HG02798 (cell line): Measurements from ENCODE around the gene DNMT3B.
"Not testable (repeated sequence)": the region's sequence is repeated elsewhere in the genome, so short reads cannot be mapped to it uniquely, and the experiment has no call there.

ENCODE experiments used
- ATAC-seq: cut with Tn5 transposase; IDR thresholded peaks from one replicate; pipeline ENCODE4 v1.9.1; 2021; ENCODE audit warnings: mild to moderate bottlenecking; ENCODE audit not compliant: unreplicated experiment, poor library complexity

The DNMT3B gene

DNA sequence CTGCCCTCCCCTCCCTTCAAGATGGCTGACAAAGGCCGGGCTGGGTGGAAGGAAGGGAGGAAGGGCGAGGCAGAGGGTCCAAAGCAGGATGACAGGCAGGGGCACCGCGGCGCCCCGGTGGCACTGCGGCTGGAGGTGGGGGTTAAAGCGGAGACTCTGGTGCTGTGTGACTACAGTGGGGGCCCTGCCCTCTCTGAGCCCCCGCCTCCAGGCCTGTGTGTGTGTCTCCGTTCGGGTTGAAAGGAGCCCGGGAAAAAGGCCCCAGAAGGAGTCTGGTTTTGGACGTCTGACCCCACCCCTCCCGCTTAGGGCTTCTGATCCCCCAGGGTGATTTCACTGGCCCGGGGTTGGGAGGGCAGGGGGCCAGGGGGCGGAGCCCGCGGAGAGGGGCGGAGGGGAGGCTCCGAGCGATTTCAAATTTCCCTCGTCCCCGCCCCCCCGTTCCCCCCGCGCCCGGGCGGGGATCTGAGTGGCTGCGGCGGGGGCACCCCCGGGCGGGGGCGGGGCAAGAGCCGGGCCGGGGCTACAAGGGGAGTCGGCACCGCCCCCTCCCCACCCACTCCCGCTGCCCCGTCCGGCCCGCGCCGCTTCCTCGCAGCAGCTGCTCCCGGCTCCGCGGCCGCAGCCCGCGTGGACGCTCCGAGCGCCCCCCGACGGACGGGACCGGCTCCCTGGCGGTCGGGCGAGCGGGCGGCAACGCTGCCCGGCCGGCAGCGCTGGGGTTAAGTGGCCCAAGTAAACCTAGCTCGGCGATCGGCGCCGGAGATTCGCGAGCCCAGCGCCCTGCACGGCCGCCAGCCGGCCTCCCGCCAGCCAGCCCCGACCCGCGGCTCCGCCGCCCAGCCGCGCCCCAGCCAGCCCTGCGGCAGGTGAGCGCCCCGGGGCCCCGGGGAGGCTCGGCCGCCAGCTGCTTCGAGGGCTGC, at the start of gene DNMT3B:
Gene DNMT3B, plus strand, starts transcription at position 555 of the 923 bp plus-strand sequence. CDS start 17,939 bp downstream, outside the sequence.
- peak; percentile 74 for ATAC-seq

DNA sequence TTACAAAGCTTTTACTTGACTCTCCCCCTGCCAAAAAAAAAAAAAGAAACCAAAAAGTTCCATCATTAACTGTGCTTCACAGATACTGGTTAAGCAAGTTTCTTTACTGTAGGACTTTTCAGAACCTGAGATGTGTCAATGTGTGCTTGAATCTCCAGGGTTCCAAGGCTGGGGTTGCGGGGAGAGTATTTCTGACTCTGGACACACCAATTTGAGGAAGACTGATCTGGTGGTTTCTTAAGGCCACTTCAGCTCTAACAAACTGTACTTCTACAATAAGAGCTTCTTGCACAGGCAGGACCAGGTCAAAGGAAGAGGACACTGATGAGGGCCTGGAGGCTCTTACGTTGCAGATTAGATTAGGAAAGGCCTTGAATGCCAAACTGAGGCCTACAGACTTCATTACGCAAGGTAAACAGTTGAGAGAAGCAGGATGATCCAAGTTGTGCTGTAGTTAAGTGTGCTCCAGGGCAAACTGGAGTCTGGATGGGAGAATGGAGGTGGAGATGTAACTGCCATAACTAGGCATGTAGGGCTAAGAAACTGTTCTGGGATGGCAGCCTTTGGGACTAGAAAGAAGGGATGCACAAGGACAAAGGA, 43.3 kb upstream of the DNMT3B start:
- ATAC-seq, result no peak

DNA sequence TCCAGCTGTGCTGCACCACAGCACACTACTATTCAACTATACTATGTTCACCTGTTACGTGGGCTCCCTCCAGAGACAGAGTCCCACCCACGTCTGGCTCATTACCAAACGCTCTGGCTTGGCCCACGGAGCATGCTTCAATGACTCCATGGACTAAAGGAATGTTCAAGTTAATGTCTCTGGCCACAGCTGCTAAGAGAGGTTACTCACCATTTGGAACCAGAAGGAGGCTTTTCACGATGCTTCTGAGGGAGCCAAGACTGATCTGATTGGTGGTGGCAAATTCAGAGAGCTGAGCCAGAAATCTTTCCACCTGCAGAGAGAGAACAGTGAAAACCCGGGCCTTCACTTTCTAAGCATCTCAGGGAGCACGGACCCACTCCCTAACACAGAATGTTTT, 34.5 kb upstream of the DNMT3B start:
- no peak for ATAC-seq

GRCh38 chr20:32728435-32728834, 33.8 kb upstream of the DNMT3B start:
- ATAC-seq, result not testable (repeated sequence)

DNA sequence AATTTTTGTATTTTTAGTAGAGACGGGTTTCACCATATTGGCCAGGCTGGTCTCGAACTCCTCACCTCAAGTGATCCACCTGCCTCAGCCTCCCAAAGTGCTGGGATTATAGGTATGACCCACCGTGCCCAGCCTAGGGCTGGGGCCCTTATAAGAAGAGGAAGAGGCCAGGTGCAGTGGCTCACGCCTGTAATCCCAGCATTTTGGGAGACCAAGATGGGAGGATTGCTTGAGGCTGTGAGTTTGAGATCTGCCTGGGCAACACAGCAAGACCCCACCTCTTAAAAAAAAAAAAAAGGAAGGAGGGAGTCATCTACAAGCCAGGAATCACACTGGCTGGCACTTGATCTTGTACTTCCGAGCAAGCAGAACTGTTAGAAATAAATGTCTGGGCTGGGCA, 32.9 kb upstream of the DNMT3B start:
- not testable (repeated sequence) for ATAC-seq

GRCh38 chr20:32731882-32732266, 30.3 kb upstream of the DNMT3B start:
- no peak for ATAC-seq

DNA sequence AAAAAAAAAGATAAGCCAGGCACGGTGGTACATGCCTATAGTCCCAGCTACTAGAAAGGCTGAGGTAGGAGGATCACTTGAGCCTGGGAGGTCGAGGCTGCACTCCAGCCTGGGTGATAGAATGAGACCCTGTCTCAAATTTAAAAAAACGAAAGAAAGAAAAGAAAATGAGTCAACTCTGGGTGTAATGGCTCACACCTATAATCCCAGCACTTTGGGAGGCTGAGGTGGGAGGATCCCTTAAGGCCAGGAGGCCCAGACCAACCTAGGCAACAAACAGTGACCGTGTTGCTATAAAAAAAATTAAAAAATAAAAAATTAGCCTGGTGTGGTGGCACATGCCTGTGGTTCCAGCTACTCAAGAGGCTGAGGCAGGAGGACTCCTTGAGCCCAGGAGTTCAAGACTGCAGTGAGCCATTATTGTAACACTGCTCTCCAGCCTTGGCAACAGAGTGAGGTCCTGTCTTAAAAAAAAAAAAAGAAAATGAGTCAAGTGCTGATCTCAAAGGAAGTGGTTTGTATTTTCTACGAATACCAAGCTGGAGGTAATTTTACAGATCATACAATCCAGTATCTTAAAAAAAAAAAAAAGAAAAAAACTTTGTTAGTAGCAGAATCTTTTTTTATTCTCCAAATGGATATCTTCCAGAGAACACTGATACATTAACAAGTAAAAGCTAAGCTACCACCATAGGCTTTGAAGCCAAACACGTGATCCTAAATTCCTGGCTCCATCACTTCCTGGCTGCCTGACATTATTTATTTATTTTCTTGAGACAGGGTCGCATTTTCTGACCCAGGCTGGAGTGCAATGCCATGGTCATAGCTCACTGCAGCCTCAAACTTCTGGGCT, 24.6 kb upstream of the DNMT3B start:
- no peak for ATAC-seq

GRCh38 chr20:32741151-32741550, 21.0 kb upstream of the DNMT3B start:
- no peak for ATAC-seq

DNA sequence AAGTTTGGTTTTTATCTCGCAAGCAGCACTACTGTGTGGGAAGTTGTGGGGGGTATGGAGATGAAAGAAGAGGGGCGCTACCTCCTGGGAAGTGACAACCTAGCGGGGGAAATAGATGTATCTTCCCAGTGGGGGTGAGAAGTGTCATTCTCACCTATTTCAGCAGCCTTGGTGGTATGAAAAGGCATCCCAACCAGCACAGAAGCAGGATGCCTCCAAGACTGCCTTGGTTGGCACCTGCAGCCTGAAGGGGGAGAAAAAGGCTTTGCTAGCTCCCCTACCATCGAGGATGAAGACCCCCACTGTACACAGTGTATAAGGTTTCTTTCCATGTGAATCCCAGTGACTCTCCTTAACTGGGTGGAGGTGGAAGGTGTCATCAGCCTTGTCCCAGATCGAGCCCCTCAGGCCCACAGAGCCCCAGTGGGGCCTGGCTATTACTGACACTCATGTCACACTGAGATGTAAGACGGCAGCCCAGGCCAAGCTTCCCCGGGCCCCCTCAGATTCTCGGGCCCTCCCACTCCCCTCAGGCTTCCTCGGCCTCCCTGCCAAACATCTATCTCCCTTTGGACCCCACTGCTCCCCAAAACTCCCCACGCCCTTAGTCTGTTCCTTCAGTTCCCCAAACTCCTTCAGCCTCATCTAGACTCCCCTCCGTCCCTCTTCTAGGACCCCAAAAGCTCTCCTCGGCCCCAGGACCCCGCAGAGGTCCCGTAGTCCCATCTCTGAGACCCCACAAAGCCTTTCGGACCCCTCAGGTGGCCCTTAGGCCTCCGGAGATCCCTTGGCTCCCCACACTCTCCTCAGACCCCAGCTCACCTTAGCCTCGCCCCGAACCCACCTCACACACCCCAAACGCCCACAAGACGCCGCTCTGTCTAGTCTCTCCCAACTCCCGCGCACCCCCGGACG, 19.6 kb upstream of the DNMT3B start:
- no peak for ATAC-seq

DNA sequence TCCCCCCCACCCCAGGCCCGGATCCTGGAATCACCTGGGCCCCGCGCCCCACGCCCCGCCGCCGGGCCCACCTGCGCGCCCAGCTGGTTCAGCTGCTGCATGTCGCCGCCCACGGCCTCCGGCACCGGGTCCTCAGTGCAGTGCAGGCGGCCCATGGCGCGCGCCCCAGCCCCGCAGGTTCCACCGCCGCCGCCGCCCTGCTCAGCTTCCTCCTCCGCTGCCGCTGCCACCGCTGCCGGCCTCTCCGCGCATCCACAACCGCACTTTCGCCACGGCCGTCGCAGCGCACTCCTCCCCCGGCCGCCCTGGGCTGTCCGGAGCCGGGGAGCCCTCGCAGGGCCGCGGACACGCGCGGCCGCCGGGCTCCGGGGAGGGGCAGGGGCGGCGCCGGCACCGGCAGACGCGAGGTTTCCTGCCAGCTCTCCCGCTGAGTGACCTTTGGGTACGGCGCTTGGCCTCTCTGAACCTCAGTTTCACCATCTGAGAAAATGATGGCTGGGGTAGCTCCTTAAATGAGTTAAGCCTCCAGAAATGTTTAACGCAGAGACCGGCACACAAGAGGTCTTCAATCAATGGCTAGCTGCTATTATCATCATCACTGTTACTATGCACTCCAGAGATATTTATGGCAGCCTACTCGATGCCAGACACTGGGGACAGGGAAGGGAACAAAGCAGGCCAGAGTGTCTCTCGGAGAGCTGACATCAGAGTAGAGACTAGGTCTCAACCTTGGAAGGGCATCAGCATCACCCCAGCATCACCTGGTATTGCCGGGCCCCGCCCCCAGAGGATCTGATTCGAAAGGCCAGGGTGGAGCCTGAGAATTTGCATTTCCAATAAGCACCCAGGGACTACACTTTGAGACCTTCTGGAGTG, 18.7 kb upstream of the DNMT3B start, which contains the start of gene COMMD7:
Gene COMMD7, minus strand, starts transcription at position 231 of the 876 bp plus-strand sequence. Its CDS starts 76 bp downstream, at position 155.
- ATAC-seq, result peak; percentile 72

DNA sequence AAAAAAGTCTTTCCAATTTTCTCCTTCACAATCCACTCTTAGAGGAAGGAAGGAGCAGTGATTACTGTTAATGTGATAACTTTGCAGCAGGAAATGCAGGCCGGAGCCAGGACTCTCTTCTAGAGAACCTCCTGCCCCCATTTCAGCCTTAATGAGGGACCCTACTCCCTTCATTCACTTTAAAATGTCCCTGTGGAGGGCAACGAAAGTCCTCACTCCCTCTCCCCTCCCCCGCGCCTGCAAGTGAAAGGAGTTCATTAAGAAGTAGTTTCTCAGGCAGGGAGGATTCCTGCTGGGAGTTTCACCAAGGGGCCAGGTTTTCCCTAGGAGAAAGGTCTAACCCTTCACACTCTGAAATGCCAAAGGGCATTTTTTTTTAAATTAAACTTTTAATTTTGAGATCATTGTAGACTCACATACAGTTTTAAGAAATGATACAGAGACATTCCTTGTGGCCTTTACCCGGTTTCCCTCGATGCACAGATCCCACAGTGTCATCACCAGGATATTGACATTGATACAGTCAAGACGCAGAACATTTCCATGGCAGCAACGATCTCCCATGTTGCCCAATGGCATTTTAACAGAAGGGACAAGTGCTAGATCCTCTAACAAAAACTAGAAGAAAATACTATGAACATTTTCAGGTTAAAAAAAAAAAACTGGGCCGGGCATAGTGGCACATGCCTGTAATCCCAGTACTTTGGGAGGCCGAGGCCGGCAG, 12.1 kb upstream of the DNMT3B start:
- ATAC-seq, result no peak

GRCh38 chr20:32751293-32751692, 10.9 kb upstream of the DNMT3B start:
- ATAC-seq, result no peak

- ATAC-seq, result no peak
Measured at GRCh38 chr20:32751702-32752457, 10.3 kb upstream of the DNMT3B start.

DNA sequence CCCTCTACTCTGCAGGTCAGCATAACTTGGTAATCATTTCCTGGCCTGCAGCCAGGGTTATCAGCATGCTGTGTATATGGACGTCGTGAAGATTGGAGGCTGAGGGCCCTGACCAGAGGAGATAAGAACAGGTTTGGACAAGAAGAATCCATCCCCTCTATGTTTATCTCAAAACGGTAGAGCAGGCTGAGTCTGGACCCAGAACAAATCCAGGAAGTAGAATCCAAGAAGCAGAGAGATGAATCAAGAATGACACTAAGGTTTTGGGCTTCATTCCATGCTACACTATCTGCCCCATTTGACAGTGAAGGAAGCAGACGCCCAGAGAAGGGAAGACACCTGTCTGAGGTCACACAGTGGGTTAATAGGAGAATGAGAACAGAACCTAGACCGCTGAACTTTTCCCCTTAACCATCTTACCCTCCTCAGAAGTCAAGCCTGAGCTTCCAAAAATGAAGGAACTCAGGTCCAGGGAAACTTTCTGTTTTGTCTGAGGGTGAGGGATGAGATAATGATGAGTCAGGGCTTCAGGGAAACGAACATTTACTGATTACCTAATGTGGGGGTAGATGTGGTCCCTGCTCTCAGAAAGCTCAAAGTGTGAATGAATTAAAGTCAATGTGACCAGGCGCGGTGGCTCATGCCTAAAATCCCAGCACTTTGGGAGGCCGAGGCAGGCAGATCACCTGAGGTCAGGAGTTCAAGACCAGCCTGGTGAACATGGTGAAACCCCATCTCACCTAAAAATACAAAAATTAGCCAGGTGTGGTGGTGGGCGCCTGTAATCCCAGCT, 9.5 kb upstream of the DNMT3B start:
- ATAC-seq, result no peak

- no peak for ATAC-seq
Measured at GRCh38 chr20:32753731-32754130, 8.5 kb upstream of the DNMT3B start.

DNA sequence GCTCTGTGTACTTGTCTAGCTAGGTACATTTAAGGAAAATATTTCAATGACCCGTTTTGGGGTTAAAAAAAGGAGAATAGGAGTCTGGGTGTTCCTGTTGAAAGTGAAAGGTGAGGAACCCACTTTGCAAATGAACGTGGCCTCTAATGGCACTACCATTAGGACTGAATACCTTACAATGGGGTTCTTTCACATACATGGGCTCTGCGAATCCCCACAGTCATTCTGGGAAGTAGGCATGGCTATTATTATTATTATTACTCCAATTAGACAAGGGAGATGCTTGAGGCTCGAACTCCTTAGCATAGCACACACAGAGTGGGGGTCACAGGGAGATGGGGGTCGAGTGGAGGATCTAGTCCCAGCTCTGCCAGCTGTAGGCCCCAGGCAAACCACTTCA, 6.0 kb upstream of the DNMT3B start:
- ATAC-seq, result no peak

DNA sequence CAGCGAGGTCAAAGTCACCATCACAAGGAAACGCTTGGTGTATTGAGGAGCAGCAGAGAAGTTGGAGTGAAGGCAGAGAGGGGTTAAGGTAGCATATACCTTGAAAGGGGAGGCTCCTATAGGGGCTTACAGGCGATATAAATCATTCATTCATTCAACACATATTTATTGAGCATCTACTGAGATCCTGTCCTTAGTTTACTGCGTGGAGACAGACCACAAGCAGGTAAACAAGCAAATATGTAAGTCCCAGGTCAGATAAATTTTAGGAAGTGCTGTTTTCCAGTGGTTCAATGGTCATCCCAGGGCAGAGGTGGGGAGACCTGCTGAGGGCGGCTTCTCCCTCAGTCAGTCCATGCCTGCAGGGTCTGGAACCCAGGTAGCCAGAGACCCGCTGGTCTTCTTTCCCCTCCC, 761 bp upstream of the DNMT3B start:
- ATAC-seq, result no peak
